ENCODE data around the gene ALPP. TPM values are rescaled to one million over a fixed set of nuclear protein-coding genes. Genes with fewer than 3 reads are reported as not detected.

ALPP gene
- total RNA-seq, 2 donors from 2014 or later = not detected

DNA sequence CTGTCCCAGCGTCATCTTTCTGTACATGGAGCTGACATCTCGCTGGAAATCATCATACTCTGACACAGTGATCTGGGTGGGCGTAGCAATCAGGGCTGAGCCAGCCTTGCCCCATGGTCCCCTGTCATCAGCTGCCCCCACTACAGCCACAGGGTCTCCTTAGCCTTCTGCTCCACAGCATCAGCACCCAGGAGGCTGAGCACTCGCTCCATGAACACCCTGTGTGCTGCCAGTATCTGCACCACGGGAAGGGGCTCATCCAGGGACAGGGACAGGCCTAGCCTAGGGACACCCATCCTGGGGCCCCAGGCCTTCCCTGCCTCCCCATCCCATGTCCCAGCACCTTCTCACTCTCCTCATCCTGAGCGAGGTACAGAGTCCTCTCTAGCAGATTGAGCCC, 39.5 kb downstream of the ALPP start:
- H3K27me3 ChIP-seq = peaks cover 0 to 26% of the 10 kb centered on the region in 2 donors

DNA sequence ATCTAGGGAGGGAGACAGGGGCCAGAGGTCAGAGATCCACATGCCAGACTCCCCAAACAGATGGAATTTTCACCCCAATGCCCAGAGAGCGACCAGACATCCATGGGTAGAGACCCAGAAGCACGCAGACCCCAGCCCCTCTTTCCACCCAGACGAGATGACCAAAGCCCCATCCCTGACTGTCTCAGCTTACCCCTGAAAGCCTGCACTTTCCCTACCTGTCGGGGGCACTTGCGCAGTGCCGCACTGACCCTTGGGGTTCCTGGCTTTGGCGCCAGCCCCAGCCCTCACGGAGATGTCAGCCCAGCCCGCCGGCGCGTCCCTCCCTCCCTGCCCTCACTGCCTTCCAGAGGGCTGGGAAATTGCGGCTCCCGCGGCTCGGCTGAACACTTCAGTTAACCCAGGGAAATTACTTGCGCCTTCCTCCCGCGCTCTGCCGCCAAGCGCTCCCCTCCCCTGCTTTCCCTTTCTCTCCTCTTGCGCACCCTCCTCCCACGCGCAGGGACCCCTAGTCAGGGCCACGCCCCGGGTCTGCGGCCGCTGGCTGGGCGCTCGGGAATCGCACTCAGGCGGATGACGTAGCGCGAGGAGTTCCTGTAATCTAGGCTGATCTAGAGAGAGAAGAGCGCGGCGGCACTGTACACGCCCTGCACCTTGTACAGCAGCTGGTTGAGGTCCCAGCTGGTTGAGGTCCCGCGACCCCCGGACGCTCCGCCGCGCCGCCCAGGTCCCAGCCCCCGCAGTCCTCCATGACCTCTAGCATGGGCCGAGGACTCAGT, 40.1 kb downstream of the ALPP start:
- DNase-seq (ENCODE audit: low spot score) = no peak
- Histone ChIP-seq H3K4me3 (peak overlapping the region in 1 of 2 donors; percentile 40), H3K9me3 (peaks cover 0 to 11% of the 10 kb centered on the region in 2 donors), H3K36me3 (no peaks in the 10 kb centered on the region), H3K4me1 (peaks cover 0 to 30% of the 10 kb centered on the region in 2 donors), H3K27me3 (peaks cover 0 to 26% of the 10 kb centered on the region in 2 donors), H3K27ac (no peak overlapping the region)
- TF ChIP-seq CTCF (IDR thresholded peaks at IDR 0.05) = no peak

More for the DNA sequence above, 39.5 kb downstream of the ALPP start:
- H3K4me3 ChIP-seq = no peak overlapping the region
- H3K9me3 ChIP-seq = peaks cover 0 to 11% of the 10 kb centered on the region in 2 donors
- no peak for DNase-seq (ENCODE audit: low spot score)
- H3K27ac ChIP-seq = no peak overlapping the region
- no peak for TF ChIP-seq CTCF (IDR thresholded peaks at IDR 0.05)
- H3K4me1 ChIP-seq = peaks cover 0 to 30% of the 10 kb centered on the region in 2 donors
- no peaks in the 10 kb centered on the region for H3K36me3 ChIP-seq

GRCh38 chr2:232419245-232420072, 40.9 kb downstream of the ALPP start:
- Histone ChIP-seq H3K27ac (no peak overlapping the region), H3K4me3 (peak overlapping the region in 1 of 2 donors; percentile 40), H3K27me3 (peaks cover 0 to 26% of the 10 kb centered on the region in 2 donors), H3K9me3 (peaks cover 0 to 11% of the 10 kb centered on the region in 2 donors), H3K4me1 (peaks cover 0 to 30% of the 10 kb centered on the region in 2 donors), H3K36me3 (no peaks in the 10 kb centered on the region)
- no peak for TF ChIP-seq CTCF (IDR thresholded peaks at IDR 0.05)
- no peak for DNase-seq (ENCODE audit: low spot score)

DNA sequence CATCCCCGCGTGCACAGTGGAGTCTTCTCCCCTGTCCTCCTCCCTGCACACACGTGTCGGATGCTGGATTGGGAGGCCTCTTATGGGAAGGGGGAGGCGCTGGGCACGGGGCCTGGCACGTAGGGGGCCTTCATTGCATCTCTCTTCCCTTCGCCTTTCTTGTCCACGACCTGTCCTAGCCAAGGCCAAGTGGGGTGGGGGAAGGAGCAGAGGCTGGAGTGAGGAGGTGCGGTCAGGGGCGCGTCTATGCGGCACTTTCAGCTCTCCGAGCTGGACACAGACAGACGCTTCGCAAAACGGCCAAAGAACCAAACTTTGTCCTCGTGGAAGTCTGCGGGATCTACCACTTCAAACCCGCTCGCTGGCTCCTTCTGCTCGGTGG, 41.5 kb downstream of the ALPP start:
- Histone ChIP-seq H3K27me3 (peaks cover 0 to 26% of the 10 kb centered on the region in 2 donors), H3K36me3 (no peaks in the 10 kb centered on the region), H3K4me3 (no peak overlapping the region), H3K9me3 (peaks cover 0 to 11% of the 10 kb centered on the region in 2 donors), H3K27ac (no peak overlapping the region), H3K4me1 (peaks cover 0 to 30% of the 10 kb centered on the region in 2 donors)
- no peak for TF ChIP-seq CTCF (IDR thresholded peaks at IDR 0.05)
- no peak for DNase-seq (ENCODE audit: low spot score)

DNA sequence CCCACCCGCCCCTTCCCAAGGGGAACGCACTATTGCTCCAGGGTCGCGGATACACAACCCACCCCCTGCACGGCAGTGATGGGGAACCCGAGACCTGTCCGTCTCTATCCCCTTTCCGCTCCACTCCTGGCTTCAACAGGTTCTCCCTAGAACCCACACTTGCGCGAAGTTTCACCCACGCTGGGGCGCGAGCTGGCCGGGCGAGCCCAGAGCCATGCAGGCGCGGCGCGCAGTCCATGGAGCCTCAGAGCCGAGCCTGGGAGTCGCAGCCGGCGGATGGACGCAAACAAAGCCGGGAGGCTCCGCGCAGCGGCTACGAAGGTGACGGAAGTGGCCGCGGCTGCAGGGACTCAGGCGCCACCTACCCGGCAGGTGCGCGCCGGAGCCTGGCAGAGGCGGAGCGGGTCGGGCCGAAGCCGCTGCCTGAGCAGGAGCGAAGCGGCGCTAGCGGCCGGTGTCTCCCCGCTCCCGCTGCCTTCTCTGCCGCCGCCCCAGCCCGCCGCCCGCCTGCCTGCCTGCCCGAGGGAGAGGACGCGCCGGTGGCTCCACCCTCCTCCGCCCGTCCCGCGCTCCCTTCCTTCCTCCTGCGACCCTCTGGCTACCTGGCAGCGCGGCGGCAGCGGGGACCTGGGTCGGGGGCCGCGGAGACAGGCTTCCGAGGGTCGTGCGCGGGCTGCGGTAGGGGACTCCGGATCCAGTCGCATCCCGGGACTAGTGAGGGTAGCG, 42.1 kb downstream of the ALPP start:
- no peak for DNase-seq (ENCODE audit: low spot score)
- TF ChIP-seq CTCF (IDR thresholded peaks at IDR 0.05) = no peak
- peaks cover 0 to 26% of the 10 kb centered on the region in 2 donors for H3K27me3 ChIP-seq
- no peaks in the 10 kb centered on the region for H3K36me3 ChIP-seq
- no peak overlapping the region for H3K27ac ChIP-seq
- peaks cover 0 to 11% of the 10 kb centered on the region in 2 donors for H3K9me3 ChIP-seq
- H3K4me3 ChIP-seq = peak overlapping the region in 1 of 2 donors; percentile 15
- peaks cover 0 to 30% of the 10 kb centered on the region in 2 donors for H3K4me1 ChIP-seq

Data from right atrium auricular region (tissue), 2 donors.